Endothelial cell of umbilical vein (primary cell): ENCODE measurements around the gene PCID2. TPM values are rescaled to one million over a fixed set of nuclear protein-coding genes. Genes with fewer than 3 reads are reported as not detected.

Experiments used
- BruUV-seq: library from RNA; stranded (reverse); fragments of 400-500 nt; replicated peaks from 2 replicates; lab custom pipeline; 2021; lab: Mats Ljungman, UMichigan
- CTCF ChIA-PET: fragments of 300-600, 350-600 bp; sonication (Branson Sonifier 250); formaldehyde crosslinking; loops from one replicate; lab custom pipeline; 2021; ENCODE audit warnings: antibody characterized with exemption, inconsistent platforms; lab: Charles Lee
- POLR2A ChIA-PET: fragments of 300-600, 350-600 bp; sonication (Branson Sonifier 250); formaldehyde crosslinking; loops from one replicate; lab custom pipeline; 2021; ENCODE audit warnings: antibody characterized with exemption, inconsistent platforms; lab: Charles Lee
- DNase-seq: peaks from one replicate; pipeline ENCODE4 v3.0.0-alpha.2; 2011; ENCODE audit warnings: low read depth, low spot score
- FAIRE-seq: peaks from 2 replicates; lab custom pipeline; 2011; peaks lifted over from hg19 to GRCh38; lab: Jason Lieb, UNC
- H2AFZ ChIP-seq: 2 replicates; pipeline ENCODE4 v1.6.0; 2012; ENCODE audit warnings: low read depth, low read length, control low read depth, inconsistent platforms
- H3K27ac ChIP-seq: 2 replicates; pipeline ENCODE4 v1.5.1; 2011; ENCODE audit warnings: low read depth, mild to moderate bottlenecking, control low read depth, low read length, moderate library complexity; ENCODE audit not compliant: insufficient read depth
- H3K27me3 ChIP-seq, 2 experiments: 2 replicates each; pipeline versions ENCODE4 v1.6.0 to v1.6.1; 2011; ENCODE audit warnings: low read length in 2 of 2, mixed read lengths in 1 of 2; ENCODE audit not compliant: control insufficient read depth in 2 of 2, insufficient read depth in 2 of 2
- H3K36me3 ChIP-seq, 2 experiments: 2 replicates in 1 of 2; 3 replicates in 1 of 2; pipeline ENCODE4 v1.5.1; 2011; ENCODE audit warnings: low read length in 2 of 2, mild to moderate bottlenecking in 1 of 2, moderate library complexity in 1 of 2; ENCODE audit not compliant: control insufficient read depth in 2 of 2, insufficient read depth in 2 of 2; ENCODE audit errors: extremely low read depth in 1 of 2
- H3K4me1 ChIP-seq: 3 replicates; pipeline ENCODE4 v1.5.1; 2011; ENCODE audit warnings: mild to moderate bottlenecking, low read length; ENCODE audit not compliant: control insufficient read depth, insufficient read depth; ENCODE audit errors: extremely low read depth
- H3K4me2 ChIP-seq: 2 replicates; pipeline ENCODE4 v1.6.1; 2011; ENCODE audit warnings: low read length, control low read depth, mixed read lengths; ENCODE audit not compliant: insufficient read depth
- H3K4me3 ChIP-seq, 3 experiments: fragments of 200-600 bp in 1 of 3; sonication (generic), shearing (Covaris generic) in 1 of 3; replicated peaks in 1 of 3; 2 replicates each; pipeline ENCODE4 v1.5.1; 2011 to 2016; ENCODE audit warnings: control low read depth in 3 of 3, low read length in 3 of 3, mild to moderate bottlenecking in 2 of 3, inconsistent platforms in 1 of 3, low read depth in 1 of 3, moderate library complexity in 1 of 3; ENCODE audit not compliant: insufficient read depth in 1 of 3
- H3K79me2 ChIP-seq: 2 replicates; pipeline ENCODE4 v1.6.0; 2012; ENCODE audit warnings: low read length, inconsistent platforms; ENCODE audit not compliant: control insufficient read depth, insufficient read depth
- H3K9ac ChIP-seq: replicated peaks from 2 replicates; pipeline ENCODE3; 2011; ENCODE audit warnings: low read length, control low read depth; ENCODE audit not compliant: insufficient read depth; ENCODE audit errors: extremely low read depth
- H3K9me1 ChIP-seq: replicated peaks from 3 replicates; pipeline ENCODE4 v1.6.0; 2011; ENCODE audit warnings: mild to moderate bottlenecking, low read length; ENCODE audit not compliant: control insufficient read depth, insufficient read depth; ENCODE audit errors: extremely low read depth
- H3K9me3 ChIP-seq: replicated peaks from 2 replicates; pipeline ENCODE4 v1.5.1; 2012; ENCODE audit warnings: low read length, inconsistent platforms; ENCODE audit not compliant: control insufficient read depth, insufficient read depth
- H4K20me1 ChIP-seq: replicated peaks from 2 replicates; pipeline ENCODE3; 2011; ENCODE audit warnings: mild to moderate bottlenecking, low read length; ENCODE audit not compliant: control insufficient read depth, insufficient read depth; ENCODE audit errors: extremely low read depth
- EZH2 ChIP-seq: IDR thresholded peaks from 2 replicates; pipeline ENCODE4 v1.6.1; 2012; ENCODE audit warnings: borderline replicate concordance, low read depth, mild to moderate bottlenecking, moderate library complexity, low read length, inconsistent platforms; ENCODE audit not compliant: severe bottlenecking
- FOS ChIP-seq: IDR thresholded peaks from 2 replicates; pipeline ENCODE4 v1.6.1; 2011; ENCODE audit warnings: mild to moderate bottlenecking, low read length, moderate library complexity, borderline replicate concordance; ENCODE audit not compliant: insufficient read depth
- GATA2 ChIP-seq: IDR thresholded peaks from 2 replicates; pipeline ENCODE4 v1.7.0; 2011; ENCODE audit warnings: low read depth, mild to moderate bottlenecking, moderate library complexity, mixed read lengths, low read length; ENCODE audit not compliant: insufficient read length, insufficient read depth
- JUN ChIP-seq: IDR thresholded peaks from 2 replicates; pipeline ENCODE4 v1.6.1; 2011; ENCODE audit warnings: borderline replicate concordance, low read depth; ENCODE audit not compliant: insufficient read length, insufficient read depth
- MYC ChIP-seq: IDR thresholded peaks from one replicate; pipeline ENCODE4 v1.6.1; 2011; ENCODE audit warnings: mild to moderate bottlenecking, low read depth, low read length
- POLR2A ChIP-seq: IDR thresholded peaks from 2 replicates; pipeline ENCODE4 v1.6.1; 2012; ENCODE audit warnings: low read depth, mild to moderate bottlenecking, control low read depth, low read length
- POLR2AphosphoS5 ChIP-seq: IDR thresholded peaks from 2 replicates; pipeline ENCODE4 v1.6.1; 2012; ENCODE audit warnings: low read depth, mild to moderate bottlenecking, control low read depth, low read length, moderate library complexity; ENCODE audit not compliant: insufficient read depth
- dilution Hi-C: fragments of 300-500 bp; cut with MboI; formaldehyde crosslinking; loops from one replicate; pipeline ENCODE4 v1.15.0; 2019; ENCODE audit warnings: low sequenced_read_pairs; ENCODE audit not compliant: extremely low pct_ligation_motif_present
- intact Hi-C: fragments of 100-400 bp; cut with micrococcal nuclease; formaldehyde crosslinking; loops from one replicate; pipeline ENCODE4 v1.10.0; 2022
- polyA plus RNA-seq, 4 experiments: library from polyadenylated mRNA; depleted of rRNA in 3 of 4; stranded (reverse) in 3 of 4; unstranded in 1 of 4; fragments of >200 nt; gene quantifications; 2 replicates each; pipeline versions ENCODE4 v1.2.1 to v1.2.3, GENCODE V29; 2011 to 2012; ENCODE audit warnings: missing spikeins in 1 of 4
- total RNA-seq: library from RNA; stranded (reverse); gene quantifications from 2 replicates; pipeline ENCODE4 v1.2.3, GENCODE V29; 2021
- TF ChIP-seq, protein P1 (sequence below): IDR thresholded peaks from 2 replicates; pipeline ENCODE4 v1.6.1; 2011; ENCODE audit not compliant: insufficient read depth, insufficient read length
- TF ChIP-seq, protein P2 (sequence below), 2 donors: IDR thresholded peaks; 1 replicate in 1 of 2; 2 replicates in 1 of 2; pipeline ENCODE4 v1.5.1; 2011; ENCODE audit warnings: low read length in 2 of 2, mild to moderate bottlenecking in 2 of 2, moderate library complexity in 2 of 2, control low read depth in 1 of 2, inconsistent platforms in 1 of 2, low read depth in 1 of 2; ENCODE audit not compliant: insufficient read depth in 1 of 2; ENCODE audit errors: extremely low read depth in 1 of 2

PCID2 gene
- total and polyA plus RNA-seq, 2 donors (not counting 3 experiments of a cell fraction or from before 2014, with no cell fraction given), result 52.1 to 55.6 TPM

DNA sequence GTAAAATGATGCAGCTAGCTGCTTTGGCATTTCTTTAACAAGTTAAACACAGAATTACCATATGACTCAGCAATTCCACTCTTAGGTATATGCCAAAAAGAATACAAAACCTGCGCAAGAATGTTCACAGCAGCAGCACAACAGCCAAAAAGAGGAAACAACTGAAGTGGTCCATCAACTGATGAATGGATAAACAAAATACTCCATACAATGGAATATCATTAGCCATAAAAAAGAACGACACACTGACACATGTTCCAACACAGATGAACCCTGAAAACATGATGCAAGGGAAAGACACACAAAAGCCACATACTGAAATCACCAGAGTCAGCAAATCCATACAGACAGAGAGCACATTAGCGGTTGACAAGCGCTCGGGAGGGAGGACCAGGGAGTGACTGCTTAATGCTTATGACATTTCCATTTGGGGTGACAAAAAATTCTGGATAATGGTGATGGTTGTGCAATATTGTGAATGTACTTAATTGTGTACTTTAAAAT is 3.0 kb downstream of the PCID2 start:
- Histone ChIP-seq H3K27me3 (no peaks in the 10 kb centered on the region), H3K9ac (no peak overlapping the region), H3K9me1 (no peaks in the 10 kb centered on the region), H3K36me3 (no peaks in the 10 kb centered on the region), H3K4me2 (no peak overlapping the region), H4K20me1 (no peaks in the 10 kb centered on the region), H2AFZ (no peak overlapping the region), H3K79me2 (peaks cover 82% of the 10 kb centered on the region), H3K4me1 (peaks cover 13% of the 10 kb centered on the region), H3K9me3 (no peaks in the 10 kb centered on the region), H3K27ac (no peak overlapping the region), H3K4me3 (no peak overlapping the region)
- CTCF ChIA-PET, result no interaction called here
- DNase-seq (peak; percentile 33), FAIRE-seq (no peak)
- TF ChIP-seq, protein P1, sequence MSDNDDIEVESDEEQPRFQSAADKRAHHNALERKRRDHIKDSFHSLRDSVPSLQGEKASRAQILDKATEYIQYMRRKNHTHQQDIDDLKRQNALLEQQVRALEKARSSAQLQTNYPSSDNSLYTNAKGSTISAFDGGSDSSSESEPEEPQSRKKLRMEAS, result no peak
- TF ChIP-seq EZH2, result no peak
- TF ChIP-seq, protein P2, sequence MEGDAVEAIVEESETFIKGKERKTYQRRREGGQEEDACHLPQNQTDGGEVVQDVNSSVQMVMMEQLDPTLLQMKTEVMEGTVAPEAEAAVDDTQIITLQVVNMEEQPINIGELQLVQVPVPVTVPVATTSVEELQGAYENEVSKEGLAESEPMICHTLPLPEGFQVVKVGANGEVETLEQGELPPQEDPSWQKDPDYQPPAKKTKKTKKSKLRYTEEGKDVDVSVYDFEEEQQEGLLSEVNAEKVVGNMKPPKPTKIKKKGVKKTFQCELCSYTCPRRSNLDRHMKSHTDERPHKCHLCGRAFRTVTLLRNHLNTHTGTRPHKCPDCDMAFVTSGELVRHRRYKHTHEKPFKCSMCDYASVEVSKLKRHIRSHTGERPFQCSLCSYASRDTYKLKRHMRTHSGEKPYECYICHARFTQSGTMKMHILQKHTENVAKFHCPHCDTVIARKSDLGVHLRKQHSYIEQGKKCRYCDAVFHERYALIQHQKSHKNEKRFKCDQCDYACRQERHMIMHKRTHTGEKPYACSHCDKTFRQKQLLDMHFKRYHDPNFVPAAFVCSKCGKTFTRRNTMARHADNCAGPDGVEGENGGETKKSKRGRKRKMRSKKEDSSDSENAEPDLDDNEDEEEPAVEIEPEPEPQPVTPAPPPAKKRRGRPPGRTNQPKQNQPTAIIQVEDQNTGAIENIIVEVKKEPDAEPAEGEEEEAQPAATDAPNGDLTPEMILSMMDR (IDR thresholded peaks at IDR 0.05; ENCODE audit: extremely low read depth in 1 of 2, insufficient read depth in 1 of 2, low read depth in 1 of 2, low read length in 2 of 2), result no peak
- no peak for TF ChIP-seq FOS
- TF ChIP-seq POLR2AphosphoS5, result no peak
- no peak for TF ChIP-seq MYC
- TF ChIP-seq JUN, result no peak
- no peak for TF ChIP-seq POLR2A
- no peak for TF ChIP-seq GATA2
- dilution Hi-C loops, result no loop called here
- POLR2A ChIA-PET, result no interaction called here
- no TSS peak for BruUV-seq
- intact Hi-C loops, result loop anchor here (5.0 kb wide), 1 partner anchor 263 kb away; no protein-coding TSS in a partner anchor
